Pons (tissue), 1 donor: ENCODE measurements around the gene PPFIA1.
A peak's percentile ranks its signal among the peaks of the same experiment; 100 is the strongest.
"Not testable (repeated sequence)": the region's sequence is repeated elsewhere in the genome, so short reads cannot be mapped to it uniquely, and the experiment has no call there.

Experiments used
- DNase-seq: peaks from one replicate; pipeline ENCODE4 v3.0.0-alpha.2; 2016; ENCODE audit warnings: low spot score

Gene PPFIA1

DNA sequence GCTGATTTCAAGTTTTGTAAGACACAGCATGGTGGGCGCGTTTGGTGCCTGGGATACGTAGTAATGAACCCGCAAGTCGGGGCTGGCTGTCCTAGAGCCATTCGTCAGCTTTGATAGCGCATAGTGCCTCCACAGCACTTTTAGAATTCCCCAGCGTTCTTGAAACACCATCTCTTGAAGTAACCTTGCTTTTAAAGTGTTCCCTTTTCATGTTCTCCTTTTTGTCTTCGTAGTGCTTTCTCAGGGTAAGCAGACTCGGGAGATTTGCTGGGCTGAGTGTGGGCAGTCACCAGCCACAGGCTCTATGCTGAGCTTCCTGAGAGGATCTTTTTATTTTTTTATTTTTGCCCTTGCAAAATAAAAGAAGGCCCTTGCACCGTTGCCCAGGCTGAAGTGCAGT lies 88.3 kb downstream of the PPFIA1 start:
- peak; percentile 40 for DNase-seq

DNA sequence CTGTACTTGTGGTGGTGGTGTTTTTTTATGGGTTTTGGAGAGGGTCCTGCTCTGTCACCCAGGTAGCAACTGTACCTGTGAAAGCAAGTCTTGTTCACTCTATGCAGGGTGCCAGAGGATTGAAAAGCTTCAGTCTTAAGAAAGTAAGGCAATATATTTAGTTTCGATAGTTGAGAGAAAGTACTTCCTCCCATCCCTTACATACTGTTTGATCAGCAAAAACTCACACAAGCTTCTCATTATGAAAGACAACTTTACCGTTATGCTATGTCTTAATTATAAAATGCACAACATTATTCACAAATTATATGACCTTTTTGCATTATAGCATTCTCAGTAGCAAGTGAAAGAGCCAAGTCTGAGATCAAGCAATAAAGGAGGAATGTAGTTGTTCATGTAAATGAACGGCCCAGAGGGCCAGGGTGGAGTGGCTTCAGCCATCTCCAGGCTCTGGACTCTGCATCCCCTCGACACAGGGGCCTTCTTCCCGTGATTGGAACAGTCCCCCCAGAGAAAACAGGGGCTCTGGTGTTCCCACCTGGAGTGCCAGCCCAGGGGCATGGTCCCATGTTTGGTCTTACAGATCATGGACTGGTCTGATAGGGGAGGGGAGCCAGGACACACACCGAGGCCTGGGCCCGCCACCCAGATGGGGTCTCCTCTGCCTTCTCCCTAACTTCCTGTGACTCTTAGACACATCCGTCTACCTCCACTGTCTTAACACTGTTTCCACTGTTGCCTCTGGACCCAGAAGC lies 89.1 kb downstream of the PPFIA1 start:
- no peak for DNase-seq

DNA sequence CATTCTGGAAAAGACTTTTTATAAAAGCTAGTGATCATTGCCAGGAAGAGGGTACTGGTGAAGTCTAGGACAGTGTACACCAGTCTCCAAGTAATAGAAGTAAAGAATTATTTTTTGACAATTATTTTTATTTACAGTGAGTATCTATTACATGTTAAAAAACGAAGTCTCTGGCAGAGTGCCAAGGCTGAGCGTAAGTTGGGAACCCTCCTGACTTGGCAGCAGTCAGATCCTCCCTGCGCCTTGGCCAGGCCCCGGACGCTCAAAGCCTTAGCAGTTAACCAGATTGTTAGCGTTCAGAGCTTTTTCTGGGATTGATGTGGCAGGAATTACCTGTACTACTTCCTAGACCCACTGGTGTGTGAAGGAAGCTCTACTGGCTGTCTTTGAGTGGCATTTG lies 89.7 kb downstream of the PPFIA1 start:
- DNase-seq, result no peak

GRCh38 chr11:70364178-70364577 lies 93.7 kb downstream of the PPFIA1 start:
- no peak for DNase-seq

DNA sequence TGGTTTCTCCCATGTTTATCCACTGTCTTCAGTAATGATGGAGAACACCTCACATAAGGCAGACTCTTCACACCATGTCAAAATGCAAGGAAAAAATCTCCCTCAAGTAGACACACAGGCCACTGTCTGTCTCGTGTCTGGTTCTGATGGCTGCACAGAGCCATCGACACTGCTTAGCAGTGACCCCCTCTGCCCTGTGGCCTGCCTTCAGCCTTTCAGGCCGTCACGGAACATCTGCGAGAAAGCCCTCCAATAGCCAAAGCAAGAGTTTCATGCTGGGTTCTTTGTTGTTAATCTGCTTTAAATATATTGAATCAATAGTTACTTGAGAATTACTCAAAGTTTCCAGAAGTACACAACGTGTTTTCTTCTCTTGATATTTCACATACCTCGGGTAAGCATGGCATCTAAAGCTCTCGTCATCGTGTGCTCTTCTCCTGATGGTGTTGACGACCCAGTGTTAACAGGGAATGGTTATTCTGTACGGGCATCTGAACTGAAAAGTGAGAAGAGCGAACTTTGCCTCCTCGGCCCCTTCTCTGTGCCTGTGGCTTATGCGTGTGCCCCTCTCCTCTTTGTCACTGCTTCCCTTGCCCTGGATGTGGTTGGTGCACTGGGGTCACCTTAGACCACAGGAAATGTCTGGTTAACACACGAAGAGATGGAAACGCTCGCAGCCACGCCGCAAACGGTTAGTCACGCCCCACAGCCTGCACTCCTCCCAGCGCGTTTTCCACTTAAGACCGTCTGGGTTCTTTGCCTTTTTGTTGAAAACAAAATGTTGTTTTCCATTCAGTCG lies 94.5 kb downstream of the PPFIA1 start:
- DNase-seq, result no peak

DNA sequence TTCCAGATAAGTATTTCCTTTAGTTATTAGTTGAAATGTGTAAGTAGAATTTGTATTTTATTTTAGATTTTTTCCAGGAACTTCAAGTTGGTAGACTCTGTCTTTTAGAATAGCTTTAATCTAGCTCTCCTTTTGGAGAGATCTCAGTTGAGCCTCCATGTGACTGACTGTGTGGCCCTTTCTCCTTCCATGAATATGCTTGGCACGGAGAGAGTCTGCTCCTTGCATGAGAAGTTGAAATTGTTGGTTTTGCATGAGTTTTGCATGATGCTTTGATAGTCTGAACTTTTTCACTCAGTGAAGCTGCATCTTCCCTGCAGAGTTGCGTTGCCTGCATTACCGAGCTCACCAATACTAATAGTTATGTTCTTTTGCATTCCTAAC lies 95.0 kb downstream of the PPFIA1 start:
- DNase-seq, result no peak

GRCh38 chr11:70367071-70367470 lies 96.6 kb downstream of the PPFIA1 start:
- no peak for DNase-seq

DNA sequence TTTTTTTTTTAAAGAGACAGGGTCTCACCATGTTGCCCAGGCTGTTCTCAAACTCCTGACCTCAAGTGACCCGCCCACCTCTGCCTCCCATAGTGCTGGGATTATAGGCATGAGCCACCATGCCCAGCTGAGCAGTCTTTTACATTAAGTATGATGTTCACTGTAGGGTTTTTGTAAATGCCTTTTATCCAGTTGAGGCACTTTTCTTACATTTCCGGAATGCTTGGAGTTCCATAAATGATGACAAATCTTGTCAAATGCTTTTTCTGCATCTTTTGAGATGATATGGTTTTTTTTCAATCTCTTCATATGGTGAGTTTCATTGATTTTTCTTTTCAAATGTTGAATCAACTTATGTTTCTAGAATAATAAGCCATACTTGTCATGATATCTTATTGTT lies 98.5 kb downstream of the PPFIA1 start:
- DNase-seq, result no peak

GRCh38 chr11:70371241-70371640 lies 100.8 kb downstream of the PPFIA1 start:
- DNase-seq, result no peak

DNA sequence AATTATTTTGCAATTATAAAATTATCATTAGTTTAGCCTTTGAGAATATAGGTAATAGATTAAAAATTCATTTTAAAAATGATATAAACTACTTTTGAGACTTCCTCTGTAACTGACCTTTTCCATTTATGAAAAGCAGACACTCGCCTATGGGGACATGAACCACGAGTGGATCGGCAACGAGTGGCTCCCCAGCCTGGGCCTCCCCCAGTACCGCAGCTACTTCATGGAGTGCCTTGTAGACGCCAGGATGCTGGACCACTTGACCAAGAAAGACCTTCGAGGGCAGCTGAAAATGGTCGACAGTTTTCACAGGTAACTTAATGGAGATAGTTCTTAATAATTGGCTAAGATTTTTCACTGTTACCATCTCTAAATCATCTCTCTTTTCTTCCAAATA lies 101.6 kb downstream of the PPFIA1 start:
- no peak for DNase-seq

DNA sequence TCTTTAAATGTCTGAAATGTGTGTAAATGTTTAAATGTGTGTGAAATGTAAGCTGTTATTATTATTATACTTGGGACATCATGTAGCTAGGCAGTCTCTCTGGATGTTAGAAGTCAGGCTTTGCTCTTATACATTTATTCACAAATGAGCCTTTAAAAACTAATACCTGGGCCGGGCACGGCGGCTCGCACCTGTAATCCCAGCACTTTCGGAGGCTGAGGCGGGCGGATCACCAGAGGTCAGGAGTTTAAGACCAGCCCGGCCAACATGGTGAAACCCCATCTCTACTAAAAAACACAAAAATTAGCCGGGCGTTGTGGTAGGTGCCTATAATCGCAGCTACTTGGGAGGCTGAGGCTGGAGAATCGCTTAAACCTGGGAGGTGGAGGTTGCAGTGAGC lies 106.1 kb downstream of the PPFIA1 start:
- no peak for DNase-seq

GRCh38 chr11:70377645-70378044 lies 107.2 kb downstream of the PPFIA1 start:
- no peak for DNase-seq

- no peak for DNase-seq
Measured at GRCh38 chr11:70378506-70379134, 108.1 kb downstream of the PPFIA1 start.

DNA sequence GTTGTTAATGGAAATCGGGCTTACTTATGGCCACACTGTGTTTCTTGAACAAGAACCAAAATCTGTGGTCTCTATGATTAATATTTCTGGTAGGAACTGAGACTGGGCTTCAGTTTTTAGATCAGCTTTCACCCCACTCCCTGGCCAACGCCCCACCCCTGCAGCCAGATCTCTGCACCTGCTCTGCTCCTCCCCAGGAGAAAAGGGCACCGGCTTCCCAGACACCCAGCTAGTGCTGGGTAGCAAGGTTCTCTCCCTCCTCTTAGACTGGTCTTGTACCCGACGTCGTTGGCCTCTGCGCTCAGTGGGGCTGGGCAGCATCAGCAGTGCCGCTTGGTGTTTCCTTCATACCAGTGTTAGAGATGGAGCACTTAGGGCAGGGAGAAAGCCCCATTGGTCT lies 110.9 kb downstream of the PPFIA1 start:
- DNase-seq, result no peak

- no peak for DNase-seq
Measured at GRCh38 chr11:70381872-70382861, 111.7 kb downstream of the PPFIA1 start.

DNA sequence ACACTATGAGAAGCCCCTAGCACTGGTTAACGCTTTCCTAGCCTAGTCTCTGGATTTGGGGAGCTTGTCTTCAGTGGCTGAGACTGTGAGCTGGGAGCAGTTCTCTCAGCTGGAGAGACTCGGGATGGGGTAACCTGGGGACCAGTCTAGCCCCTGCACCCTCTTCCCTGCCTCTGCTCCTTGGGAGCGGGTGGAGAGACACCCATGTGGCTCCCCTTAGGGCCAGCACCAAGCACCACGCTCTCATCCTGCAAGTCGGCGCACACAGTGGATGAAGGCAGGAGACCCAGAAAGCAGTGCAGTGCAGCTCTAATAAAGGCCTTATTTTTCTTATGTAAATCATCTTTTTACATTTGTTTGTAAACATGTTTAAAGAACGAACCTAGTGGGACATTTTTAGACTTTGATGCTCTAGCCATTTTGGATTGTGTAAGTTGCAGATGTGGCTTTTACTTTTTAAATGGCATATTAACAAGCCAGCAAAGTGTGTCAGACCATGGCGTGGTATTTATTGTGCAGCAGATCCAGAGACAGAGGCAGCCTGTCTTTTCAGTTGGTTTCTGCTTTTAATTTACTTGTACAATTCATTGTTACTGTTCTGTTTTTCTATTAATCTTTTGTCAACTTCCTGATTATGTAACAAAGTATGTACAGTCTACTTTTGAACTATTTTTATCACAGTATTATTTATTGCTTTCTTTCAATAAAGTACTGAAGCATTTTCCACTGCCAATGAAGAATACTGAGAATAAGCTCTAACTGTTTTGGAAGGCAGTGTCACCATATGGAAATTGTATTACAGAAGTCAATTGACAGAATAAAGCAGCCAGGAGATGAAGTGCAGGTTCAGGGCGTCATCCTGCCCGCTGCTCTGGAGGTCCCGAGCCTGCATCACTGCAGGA lies 113.4 kb downstream of the PPFIA1 start:
- peak; percentile 40 for DNase-seq

GRCh38 chr11:70384566-70385152 lies 114.2 kb downstream of the PPFIA1 start:
- DNase-seq, result no peak

- DNase-seq, result no peak
Measured at GRCh38 chr11:70387564-70387963, 117.1 kb downstream of the PPFIA1 start.

DNA sequence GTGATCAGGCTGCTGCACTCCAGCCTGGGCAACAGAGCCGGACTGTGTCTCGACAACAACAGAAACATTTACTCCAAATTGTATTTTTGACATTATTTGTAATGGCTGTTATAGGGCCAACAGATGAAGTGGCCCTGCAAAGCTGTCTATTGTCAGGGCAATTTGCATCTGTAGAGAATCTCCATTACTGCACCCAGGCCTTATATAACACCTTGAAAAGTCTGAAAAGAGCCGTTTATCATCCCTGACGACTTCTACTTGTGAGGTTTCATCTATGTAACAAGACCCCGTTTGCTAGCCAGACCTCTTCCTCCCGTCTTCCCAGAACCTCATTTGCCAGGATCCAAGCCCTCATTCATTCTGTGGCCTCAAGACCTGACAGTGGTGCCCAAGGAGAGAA lies 118.7 kb downstream of the PPFIA1 start:
- DNase-seq, result no peak

GRCh38 chr11:70390882-70391281 lies 120.4 kb downstream of the PPFIA1 start:
- DNase-seq, result not testable (repeated sequence)
